ENCODE data around the gene MX2.

DNA sequence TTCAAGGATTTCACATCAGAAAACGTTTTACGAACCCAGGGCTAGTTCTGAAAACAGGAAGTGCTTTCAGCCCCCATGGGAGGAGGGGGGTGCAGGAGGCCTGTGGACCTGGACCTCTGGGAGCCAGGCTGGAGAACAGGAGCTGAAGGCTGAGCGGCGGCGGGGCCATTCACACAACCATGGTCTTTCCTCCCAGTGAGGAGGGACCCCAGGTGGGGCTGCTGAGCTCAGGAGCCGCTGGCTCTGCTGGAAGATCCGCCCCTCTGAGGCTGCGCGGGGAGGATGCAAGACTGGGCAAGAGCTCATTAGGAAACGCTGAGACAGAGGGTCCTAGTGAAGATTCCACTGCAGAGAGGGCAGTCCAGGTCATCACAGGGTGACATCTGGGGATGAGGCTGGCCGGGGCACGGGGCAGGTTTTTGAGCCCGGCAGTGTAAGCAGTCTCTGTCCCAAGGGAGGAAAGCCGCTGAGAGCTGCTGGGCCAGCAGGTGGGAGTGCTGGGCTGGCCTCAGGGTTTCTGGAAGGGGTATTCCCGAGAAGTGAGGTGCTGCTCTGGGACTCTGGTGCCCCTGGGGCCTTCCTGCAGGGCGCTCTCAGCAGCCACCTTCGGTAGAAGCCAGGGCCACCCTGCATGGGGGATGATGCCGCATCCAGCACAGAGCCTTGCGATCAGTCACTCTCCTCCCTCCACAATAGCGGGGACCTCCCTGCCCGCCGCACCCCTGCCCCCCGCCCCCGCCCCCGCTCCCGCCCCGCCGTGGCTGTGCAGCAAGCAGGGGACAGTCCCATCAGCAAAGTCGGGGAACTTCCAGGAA is 7.5 kb downstream of the MX2 start:
- TF ChIP-seq ZNF133 (tag by site-specific recombination; IDR thresholded peaks at IDR 0.05) = no peak
- no peak for TF ChIP-seq PRDM10 (tag by site-specific recombination; IDR thresholded peaks at IDR 0.05)
- TF ChIP-seq, protein P1, sequence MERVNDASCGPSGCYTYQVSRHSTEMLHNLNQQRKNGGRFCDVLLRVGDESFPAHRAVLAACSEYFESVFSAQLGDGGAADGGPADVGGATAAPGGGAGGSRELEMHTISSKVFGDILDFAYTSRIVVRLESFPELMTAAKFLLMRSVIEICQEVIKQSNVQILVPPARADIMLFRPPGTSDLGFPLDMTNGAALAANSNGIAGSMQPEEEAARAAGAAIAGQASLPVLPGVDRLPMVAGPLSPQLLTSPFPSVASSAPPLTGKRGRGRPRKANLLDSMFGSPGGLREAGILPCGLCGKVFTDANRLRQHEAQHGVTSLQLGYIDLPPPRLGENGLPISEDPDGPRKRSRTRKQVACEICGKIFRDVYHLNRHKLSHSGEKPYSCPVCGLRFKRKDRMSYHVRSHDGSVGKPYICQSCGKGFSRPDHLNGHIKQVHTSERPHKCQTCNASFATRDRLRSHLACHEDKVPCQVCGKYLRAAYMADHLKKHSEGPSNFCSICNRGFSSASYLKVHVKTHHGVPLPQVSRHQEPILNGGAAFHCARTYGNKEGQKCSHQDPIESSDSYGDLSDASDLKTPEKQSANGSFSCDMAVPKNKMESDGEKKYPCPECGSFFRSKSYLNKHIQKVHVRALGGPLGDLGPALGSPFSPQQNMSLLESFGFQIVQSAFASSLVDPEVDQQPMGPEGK (tag by site-specific recombination; IDR thresholded peaks at IDR 0.05) = no peak
- TF ChIP-seq, protein P2, sequence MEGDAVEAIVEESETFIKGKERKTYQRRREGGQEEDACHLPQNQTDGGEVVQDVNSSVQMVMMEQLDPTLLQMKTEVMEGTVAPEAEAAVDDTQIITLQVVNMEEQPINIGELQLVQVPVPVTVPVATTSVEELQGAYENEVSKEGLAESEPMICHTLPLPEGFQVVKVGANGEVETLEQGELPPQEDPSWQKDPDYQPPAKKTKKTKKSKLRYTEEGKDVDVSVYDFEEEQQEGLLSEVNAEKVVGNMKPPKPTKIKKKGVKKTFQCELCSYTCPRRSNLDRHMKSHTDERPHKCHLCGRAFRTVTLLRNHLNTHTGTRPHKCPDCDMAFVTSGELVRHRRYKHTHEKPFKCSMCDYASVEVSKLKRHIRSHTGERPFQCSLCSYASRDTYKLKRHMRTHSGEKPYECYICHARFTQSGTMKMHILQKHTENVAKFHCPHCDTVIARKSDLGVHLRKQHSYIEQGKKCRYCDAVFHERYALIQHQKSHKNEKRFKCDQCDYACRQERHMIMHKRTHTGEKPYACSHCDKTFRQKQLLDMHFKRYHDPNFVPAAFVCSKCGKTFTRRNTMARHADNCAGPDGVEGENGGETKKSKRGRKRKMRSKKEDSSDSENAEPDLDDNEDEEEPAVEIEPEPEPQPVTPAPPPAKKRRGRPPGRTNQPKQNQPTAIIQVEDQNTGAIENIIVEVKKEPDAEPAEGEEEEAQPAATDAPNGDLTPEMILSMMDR (tag by site-specific recombination; IDR thresholded peaks at IDR 0.05) = no peak
- TF ChIP-seq SALL2 (tag by site-specific recombination; IDR thresholded peaks at IDR 0.05; ENCODE audit: borderline replicate concordance) = no peak
- TF ChIP-seq, protein P3, sequence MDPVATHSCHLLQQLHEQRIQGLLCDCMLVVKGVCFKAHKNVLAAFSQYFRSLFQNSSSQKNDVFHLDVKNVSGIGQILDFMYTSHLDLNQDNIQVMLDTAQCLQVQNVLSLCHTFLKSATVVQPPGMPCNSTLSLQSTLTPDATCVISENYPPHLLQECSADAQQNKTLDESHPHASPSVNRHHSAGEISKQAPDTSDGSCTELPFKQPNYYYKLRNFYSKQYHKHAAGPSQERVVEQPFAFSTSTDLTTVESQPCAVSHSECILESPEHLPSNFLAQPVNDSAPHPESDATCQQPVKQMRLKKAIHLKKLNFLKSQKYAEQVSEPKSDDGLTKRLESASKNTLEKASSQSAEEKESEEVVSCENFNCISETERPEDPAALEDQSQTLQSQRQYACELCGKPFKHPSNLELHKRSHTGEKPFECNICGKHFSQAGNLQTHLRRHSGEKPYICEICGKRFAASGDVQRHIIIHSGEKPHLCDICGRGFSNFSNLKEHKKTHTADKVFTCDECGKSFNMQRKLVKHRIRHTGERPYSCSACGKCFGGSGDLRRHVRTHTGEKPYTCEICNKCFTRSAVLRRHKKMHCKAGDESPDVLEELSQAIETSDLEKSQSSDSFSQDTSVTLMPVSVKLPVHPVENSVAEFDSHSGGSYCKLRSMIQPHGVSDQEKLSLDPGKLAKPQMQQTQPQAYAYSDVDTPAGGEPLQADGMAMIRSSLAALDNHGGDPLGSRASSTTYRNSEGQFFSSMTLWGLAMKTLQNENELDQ (tag by site-specific recombination; IDR thresholded peaks at IDR 0.05; ENCODE audit: low read depth) = no peak
